HUES48 (cell line): Measurements from ENCODE around the gene HIP1R.
A peak's percentile ranks its signal among the peaks of the same experiment; 100 is the strongest.
"Not testable (repeated sequence)": the region's sequence is repeated elsewhere in the genome, so short reads cannot be mapped to it uniquely, and the experiment has no call there.

Experiments used
- H3K27ac ChIP-seq: one replicate; pipeline ENCODE4 v1.7.0; 2013; ENCODE audit warnings: low read depth, low read length, inconsistent platforms
- H3K27me3 ChIP-seq: 2 replicates; pipeline ENCODE4 v1.6.1; 2013; ENCODE audit warnings: mild to moderate bottlenecking, low read length; ENCODE audit not compliant: control insufficient read depth, insufficient read depth
- H3K36me3 ChIP-seq: 2 replicates; pipeline ENCODE4 v1.6.1; 2013; ENCODE audit warnings: low read length; ENCODE audit not compliant: control insufficient read depth, insufficient read depth
- H3K4me1 ChIP-seq: 2 replicates; pipeline ENCODE4 v1.6.1; 2013; ENCODE audit warnings: mild to moderate bottlenecking, low read length; ENCODE audit not compliant: control insufficient read depth, insufficient read depth
- H3K4me3 ChIP-seq: 2 replicates; pipeline ENCODE4 v1.5.1; 2013; ENCODE audit warnings: mild to moderate bottlenecking, low read depth, low read length
- H3K9ac ChIP-seq: 2 replicates; pipeline ENCODE4 v1.6.1; 2013; ENCODE audit warnings: mild to moderate bottlenecking, low read depth, low read length, moderate library complexity
- H3K9me3 ChIP-seq: 2 replicates; pipeline ENCODE4 v1.6.1; 2013; ENCODE audit warnings: low read length; ENCODE audit not compliant: control insufficient read depth, insufficient read depth

Gene HIP1R

GRCh38 chr12:122894193-122895121 is 59.2 kb downstream of the HIP1R start:
- Histone ChIP-seq H3K9ac (no peak overlapping the region), H3K4me3 (peak overlapping the region; percentile 74), H3K27me3 (peaks cover 11% of the 10 kb centered on the region), H3K4me1 (peaks cover 48% of the 10 kb centered on the region), H3K27ac (no peak overlapping the region), H3K9me3 (no peaks in the 10 kb centered on the region), H3K36me3 (no peaks in the 10 kb centered on the region)

GRCh38 chr12:122895320-122895703 is 60.1 kb downstream of the HIP1R start:
- no peak overlapping the region for H3K27ac ChIP-seq
- H3K4me3 ChIP-seq: peak overlapping the region; percentile 74
- H3K9me3 ChIP-seq: no peaks in the 10 kb centered on the region
- H3K9ac ChIP-seq: peak overlapping the region; percentile 67
- peaks cover 11% of the 10 kb centered on the region for H3K27me3 ChIP-seq
- H3K4me1 ChIP-seq: peaks cover 43% of the 10 kb centered on the region
- no peaks in the 10 kb centered on the region for H3K36me3 ChIP-seq

GRCh38 chr12:122895704-122896636 is 60.7 kb downstream of the HIP1R start, which contains the start of gene VPS37B:
VPS37B (minus strand) TSS chr12:122896124; CDS start chr12:122896062, 62 bp downstream.
- H3K36me3 ChIP-seq: no peaks in the 10 kb centered on the region
- no peak within 1 kb of the TSS for H3K27ac ChIP-seq
- peaks cover 37% of the 10 kb centered on the region for H3K4me1 ChIP-seq
- H3K9ac ChIP-seq: peak within 1 kb of the TSS; percentile 67
- H3K9me3 ChIP-seq: no peaks in the 10 kb centered on the region
- peaks cover 11% of the 10 kb centered on the region for H3K27me3 ChIP-seq
- peak within 1 kb of the TSS; percentile 74 for H3K4me3 ChIP-seq

- H3K27me3 ChIP-seq: peaks cover 11% of the 10 kb centered on the region
- no peaks in the 10 kb centered on the region for H3K9me3 ChIP-seq
- no peak overlapping the region for H3K4me3 ChIP-seq
- no peak overlapping the region for H3K27ac ChIP-seq
- H3K9ac ChIP-seq: no peak overlapping the region
- H3K4me1 ChIP-seq: peaks cover 31% of the 10 kb centered on the region
- no peaks in the 10 kb centered on the region for H3K36me3 ChIP-seq
Observed at GRCh38 chr12:122896662-122897061, 61.4 kb downstream of the HIP1R start.

GRCh38 chr12:122899887-122900286 is 64.6 kb downstream of the HIP1R start:
- Histone ChIP-seq H3K27me3 (peaks cover 7% of the 10 kb centered on the region), H3K4me3 (no peak overlapping the region), H3K27ac (no peak overlapping the region), H3K4me1 (peaks cover 3% of the 10 kb centered on the region; the same call in 1 of the 2 replicates), H3K36me3 (no peaks in the 10 kb centered on the region), H3K9ac (no peak overlapping the region), H3K9me3 (no peaks in the 10 kb centered on the region)

GRCh38 chr12:122902854-122903692 is 67.8 kb downstream of the HIP1R start:
- Histone ChIP-seq H3K9ac (no peak overlapping the region), H3K36me3 (no peaks in the 10 kb centered on the region), H3K27me3 (no peaks in the 10 kb centered on the region)

GRCh38 chr12:122903693-122904034 is 68.4 kb downstream of the HIP1R start:
- Histone ChIP-seq H3K27ac (no peak overlapping the region), H3K36me3 (no peaks in the 10 kb centered on the region), H3K4me3 (no peak overlapping the region), H3K9me3 (no peaks in the 10 kb centered on the region), H3K27me3 (no peaks in the 10 kb centered on the region), H3K9ac (no peak overlapping the region), H3K4me1 (no peaks in the 10 kb centered on the region; the same call in 1 of the 2 replicates)

More at GRCh38 chr12:122902854-122903692, 67.8 kb downstream of the HIP1R start:
- Histone ChIP-seq H3K27ac (no peak overlapping the region), H3K9me3 (no peaks in the 10 kb centered on the region), H3K4me3 (no peak overlapping the region), H3K4me1 (no peaks in the 10 kb centered on the region; the same call in 1 of the 2 replicates)

GRCh38 chr12:122905258-122905657 is 70.0 kb downstream of the HIP1R start:
- not testable (repeated sequence) for H3K27me3 ChIP-seq, H3K4me1 ChIP-seq, H3K36me3 ChIP-seq, H3K4me3 ChIP-seq, H3K9me3 ChIP-seq, H3K9ac ChIP-seq, H3K27ac ChIP-seq

GRCh38 chr12:122908915-122909314 is 73.7 kb downstream of the HIP1R start:
- no peak overlapping the region for H3K4me3 ChIP-seq
- no peaks in the 10 kb centered on the region for H3K9me3 ChIP-seq
- H3K27ac ChIP-seq: no peak overlapping the region
- peaks cover 10% of the 10 kb centered on the region for H3K4me1 ChIP-seq
- H3K36me3 ChIP-seq: no peaks in the 10 kb centered on the region
- H3K27me3 ChIP-seq: no peaks in the 10 kb centered on the region
- H3K9ac ChIP-seq: no peak overlapping the region
